Endothelial cell of umbilical vein (primary cell): ENCODE data around the gene NME4. TPM values are rescaled to one million over a fixed set of nuclear protein-coding genes. Genes with fewer than 3 reads are reported as not detected.

Experiments used
- BruUV-seq: library from RNA; stranded (reverse); fragments of 400-500 nt; replicated peaks from 2 replicates; lab custom pipeline; 2021; lab: Mats Ljungman, UMichigan
- CTCF ChIA-PET: fragments of 300-600, 350-600 bp; sonication (Branson Sonifier 250); formaldehyde crosslinking; loops from one replicate; lab custom pipeline; 2021; ENCODE audit warnings: antibody characterized with exemption, inconsistent platforms; lab: Charles Lee
- POLR2A ChIA-PET: fragments of 300-600, 350-600 bp; sonication (Branson Sonifier 250); formaldehyde crosslinking; loops from one replicate; lab custom pipeline; 2021; ENCODE audit warnings: antibody characterized with exemption, inconsistent platforms; lab: Charles Lee
- DNase-seq: peaks from one replicate; pipeline ENCODE4 v3.0.0-alpha.2; 2011; ENCODE audit warnings: low read depth, low spot score
- FAIRE-seq: peaks from 2 replicates; lab custom pipeline; 2011; peaks lifted over from hg19 to GRCh38; lab: Jason Lieb, UNC
- H2AFZ ChIP-seq: 2 replicates; pipeline ENCODE4 v1.6.0; 2012; ENCODE audit warnings: low read depth, low read length, control low read depth, inconsistent platforms
- H3K27ac ChIP-seq: 2 replicates; pipeline ENCODE4 v1.5.1; 2011; ENCODE audit warnings: low read depth, mild to moderate bottlenecking, control low read depth, low read length, moderate library complexity; ENCODE audit not compliant: insufficient read depth
- H3K27me3 ChIP-seq, 2 experiments: 2 replicates each; pipeline versions ENCODE4 v1.6.0 to v1.6.1; 2011; ENCODE audit warnings: low read length in 2 of 2, mixed read lengths in 1 of 2; ENCODE audit not compliant: control insufficient read depth in 2 of 2, insufficient read depth in 2 of 2
- H3K36me3 ChIP-seq, 2 experiments: 2 replicates in 1 of 2; 3 replicates in 1 of 2; pipeline ENCODE4 v1.5.1; 2011; ENCODE audit warnings: low read length in 2 of 2, mild to moderate bottlenecking in 1 of 2, moderate library complexity in 1 of 2; ENCODE audit not compliant: control insufficient read depth in 2 of 2, insufficient read depth in 2 of 2; ENCODE audit errors: extremely low read depth in 1 of 2
- H3K4me1 ChIP-seq: 3 replicates; pipeline ENCODE4 v1.5.1; 2011; ENCODE audit warnings: mild to moderate bottlenecking, low read length; ENCODE audit not compliant: control insufficient read depth, insufficient read depth; ENCODE audit errors: extremely low read depth
- H3K4me2 ChIP-seq: 2 replicates; pipeline ENCODE4 v1.6.1; 2011; ENCODE audit warnings: low read length, control low read depth, mixed read lengths; ENCODE audit not compliant: insufficient read depth
- H3K4me3 ChIP-seq, 3 experiments: fragments of 200-600 bp in 1 of 3; sonication (generic), shearing (Covaris generic) in 1 of 3; replicated peaks in 1 of 3; 2 replicates each; pipeline ENCODE4 v1.5.1; 2011 to 2016; ENCODE audit warnings: control low read depth in 3 of 3, low read length in 3 of 3, mild to moderate bottlenecking in 2 of 3, inconsistent platforms in 1 of 3, low read depth in 1 of 3, moderate library complexity in 1 of 3; ENCODE audit not compliant: insufficient read depth in 1 of 3
- H3K79me2 ChIP-seq: 2 replicates; pipeline ENCODE4 v1.6.0; 2012; ENCODE audit warnings: low read length, inconsistent platforms; ENCODE audit not compliant: control insufficient read depth, insufficient read depth
- H3K9ac ChIP-seq: replicated peaks from 2 replicates; pipeline ENCODE3; 2011; ENCODE audit warnings: low read length, control low read depth; ENCODE audit not compliant: insufficient read depth; ENCODE audit errors: extremely low read depth
- H3K9me1 ChIP-seq: replicated peaks from 3 replicates; pipeline ENCODE4 v1.6.0; 2011; ENCODE audit warnings: mild to moderate bottlenecking, low read length; ENCODE audit not compliant: control insufficient read depth, insufficient read depth; ENCODE audit errors: extremely low read depth
- H3K9me3 ChIP-seq: replicated peaks from 2 replicates; pipeline ENCODE4 v1.5.1; 2012; ENCODE audit warnings: low read length, inconsistent platforms; ENCODE audit not compliant: control insufficient read depth, insufficient read depth
- H4K20me1 ChIP-seq: replicated peaks from 2 replicates; pipeline ENCODE3; 2011; ENCODE audit warnings: mild to moderate bottlenecking, low read length; ENCODE audit not compliant: control insufficient read depth, insufficient read depth; ENCODE audit errors: extremely low read depth
- EZH2 ChIP-seq: IDR thresholded peaks from 2 replicates; pipeline ENCODE4 v1.6.1; 2012; ENCODE audit warnings: borderline replicate concordance, low read depth, mild to moderate bottlenecking, moderate library complexity, low read length, inconsistent platforms; ENCODE audit not compliant: severe bottlenecking
- FOS ChIP-seq: IDR thresholded peaks from 2 replicates; pipeline ENCODE4 v1.6.1; 2011; ENCODE audit warnings: mild to moderate bottlenecking, low read length, moderate library complexity, borderline replicate concordance; ENCODE audit not compliant: insufficient read depth
- GATA2 ChIP-seq: IDR thresholded peaks from 2 replicates; pipeline ENCODE4 v1.7.0; 2011; ENCODE audit warnings: low read depth, mild to moderate bottlenecking, moderate library complexity, mixed read lengths, low read length; ENCODE audit not compliant: insufficient read length, insufficient read depth
- JUN ChIP-seq: IDR thresholded peaks from 2 replicates; pipeline ENCODE4 v1.6.1; 2011; ENCODE audit warnings: borderline replicate concordance, low read depth; ENCODE audit not compliant: insufficient read length, insufficient read depth
- MYC ChIP-seq: IDR thresholded peaks from one replicate; pipeline ENCODE4 v1.6.1; 2011; ENCODE audit warnings: mild to moderate bottlenecking, low read depth, low read length
- POLR2A ChIP-seq: IDR thresholded peaks from 2 replicates; pipeline ENCODE4 v1.6.1; 2012; ENCODE audit warnings: low read depth, mild to moderate bottlenecking, control low read depth, low read length
- POLR2AphosphoS5 ChIP-seq: IDR thresholded peaks from 2 replicates; pipeline ENCODE4 v1.6.1; 2012; ENCODE audit warnings: low read depth, mild to moderate bottlenecking, control low read depth, low read length, moderate library complexity; ENCODE audit not compliant: insufficient read depth
- dilution Hi-C: fragments of 300-500 bp; cut with MboI; formaldehyde crosslinking; loops from one replicate; pipeline ENCODE4 v1.15.0; 2019; ENCODE audit warnings: low sequenced_read_pairs; ENCODE audit not compliant: extremely low pct_ligation_motif_present
- intact Hi-C: fragments of 100-400 bp; cut with micrococcal nuclease; formaldehyde crosslinking; loops from one replicate; pipeline ENCODE4 v1.10.0; 2022
- polyA plus RNA-seq, 4 experiments: library from polyadenylated mRNA; depleted of rRNA in 3 of 4; stranded (reverse) in 3 of 4; unstranded in 1 of 4; fragments of >200 nt; gene quantifications; 2 replicates each; pipeline versions ENCODE4 v1.2.1 to v1.2.3, GENCODE V29; 2011 to 2012; ENCODE audit warnings: missing spikeins in 1 of 4
- total RNA-seq: library from RNA; stranded (reverse); gene quantifications from 2 replicates; pipeline ENCODE4 v1.2.3, GENCODE V29; 2021
- TF ChIP-seq, protein P1 (sequence below): IDR thresholded peaks from 2 replicates; pipeline ENCODE4 v1.6.1; 2011; ENCODE audit not compliant: insufficient read depth, insufficient read length
- TF ChIP-seq, protein P2 (sequence below), 2 donors: IDR thresholded peaks; 1 replicate in 1 of 2; 2 replicates in 1 of 2; pipeline ENCODE4 v1.5.1; 2011; ENCODE audit warnings: low read length in 2 of 2, mild to moderate bottlenecking in 2 of 2, moderate library complexity in 2 of 2, control low read depth in 1 of 2, inconsistent platforms in 1 of 2, low read depth in 1 of 2; ENCODE audit not compliant: insufficient read depth in 1 of 2; ENCODE audit errors: extremely low read depth in 1 of 2

The NME4 gene
- total and polyA plus RNA-seq, 2 donors (not counting 3 experiments of a cell fraction or from before 2014, with no cell fraction given), result 170 to 264 TPM

DNA sequence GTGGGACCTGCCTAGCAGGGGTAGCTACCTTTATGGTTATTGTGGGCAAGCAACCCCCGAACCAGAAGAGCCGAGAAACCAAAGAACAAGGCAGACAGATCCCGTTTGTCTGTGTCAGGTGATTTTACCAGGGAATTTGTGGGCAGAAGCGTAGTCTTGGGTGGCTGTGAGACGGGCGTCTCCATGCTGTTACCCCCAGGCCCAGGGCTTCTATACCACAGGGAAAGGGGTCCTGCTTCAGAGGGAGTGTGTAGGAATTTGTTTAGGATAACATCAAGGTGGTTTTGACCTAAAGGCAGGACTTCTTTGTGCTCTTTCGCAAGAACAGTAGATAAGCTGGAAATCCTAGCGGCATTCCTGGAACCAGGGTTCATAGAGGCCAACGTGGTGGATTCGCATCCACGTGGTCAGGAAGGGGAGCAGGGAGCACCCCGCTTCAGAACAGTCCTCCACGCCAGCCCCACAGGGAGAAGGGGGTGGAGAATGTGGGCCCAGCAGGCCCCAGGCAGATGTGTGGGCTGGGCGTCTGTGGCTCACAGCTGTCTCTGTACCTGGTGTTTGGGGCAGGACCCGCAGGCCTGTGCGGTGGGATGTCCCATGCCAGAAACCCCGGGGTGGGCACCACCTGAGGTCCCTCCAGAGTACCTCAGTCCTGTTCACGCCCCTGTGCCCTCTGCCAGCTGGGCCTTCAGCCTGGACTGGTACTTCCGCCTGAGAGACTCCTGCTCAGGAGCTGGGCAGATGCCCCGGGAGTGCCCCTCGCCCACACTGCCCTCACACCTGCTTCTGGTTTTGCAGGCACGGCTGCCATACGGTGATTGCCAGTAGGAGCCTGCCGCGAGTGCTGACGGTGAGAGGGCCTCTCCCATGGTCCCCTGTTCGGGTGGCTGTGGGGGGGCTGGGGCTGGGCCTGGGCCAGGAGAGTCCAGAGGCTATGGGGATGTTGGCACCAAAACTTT lies 8.8 kb downstream of the NME4 start:
- intact Hi-C loops (no loop called here), dilution Hi-C loops (no loop called here)
- no peak for TF ChIP-seq POLR2A
- TF ChIP-seq, protein P1, sequence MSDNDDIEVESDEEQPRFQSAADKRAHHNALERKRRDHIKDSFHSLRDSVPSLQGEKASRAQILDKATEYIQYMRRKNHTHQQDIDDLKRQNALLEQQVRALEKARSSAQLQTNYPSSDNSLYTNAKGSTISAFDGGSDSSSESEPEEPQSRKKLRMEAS, result no peak
- no peak for TF ChIP-seq POLR2AphosphoS5
- TF ChIP-seq, protein P2, sequence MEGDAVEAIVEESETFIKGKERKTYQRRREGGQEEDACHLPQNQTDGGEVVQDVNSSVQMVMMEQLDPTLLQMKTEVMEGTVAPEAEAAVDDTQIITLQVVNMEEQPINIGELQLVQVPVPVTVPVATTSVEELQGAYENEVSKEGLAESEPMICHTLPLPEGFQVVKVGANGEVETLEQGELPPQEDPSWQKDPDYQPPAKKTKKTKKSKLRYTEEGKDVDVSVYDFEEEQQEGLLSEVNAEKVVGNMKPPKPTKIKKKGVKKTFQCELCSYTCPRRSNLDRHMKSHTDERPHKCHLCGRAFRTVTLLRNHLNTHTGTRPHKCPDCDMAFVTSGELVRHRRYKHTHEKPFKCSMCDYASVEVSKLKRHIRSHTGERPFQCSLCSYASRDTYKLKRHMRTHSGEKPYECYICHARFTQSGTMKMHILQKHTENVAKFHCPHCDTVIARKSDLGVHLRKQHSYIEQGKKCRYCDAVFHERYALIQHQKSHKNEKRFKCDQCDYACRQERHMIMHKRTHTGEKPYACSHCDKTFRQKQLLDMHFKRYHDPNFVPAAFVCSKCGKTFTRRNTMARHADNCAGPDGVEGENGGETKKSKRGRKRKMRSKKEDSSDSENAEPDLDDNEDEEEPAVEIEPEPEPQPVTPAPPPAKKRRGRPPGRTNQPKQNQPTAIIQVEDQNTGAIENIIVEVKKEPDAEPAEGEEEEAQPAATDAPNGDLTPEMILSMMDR (IDR thresholded peaks at IDR 0.05; ENCODE audit: extremely low read depth in 1 of 2, insufficient read depth in 1 of 2, low read depth in 1 of 2, low read length in 2 of 2), result no peak
- TF ChIP-seq JUN, result no peak
- TF ChIP-seq GATA2, result no peak
- TF ChIP-seq MYC, result no peak
- TF ChIP-seq FOS, result no peak
- no peak for TF ChIP-seq EZH2
- POLR2A ChIA-PET, result no interaction called here
- H3K9me3 ChIP-seq, result no peaks in the 10 kb centered on the region
- H3K9me1 ChIP-seq, result no peaks in the 10 kb centered on the region
- H3K4me3 ChIP-seq, result no peak overlapping the region
- peaks cover 4% of the 10 kb centered on the region for H3K4me1 ChIP-seq
- H3K27ac ChIP-seq, result no peak overlapping the region
- no peaks in the 10 kb centered on the region for H3K27me3 ChIP-seq
- peaks cover 0 to 5% of the 10 kb centered on the region in 2 experiments for H3K36me3 ChIP-seq
- BruUV-seq, result no TSS peak
- DNase-seq, result no peak
- CTCF ChIA-PET, result no interaction called here
- FAIRE-seq, result no peak
- H3K79me2 ChIP-seq, result no peaks in the 10 kb centered on the region
- no peak overlapping the region for H3K9ac ChIP-seq
- H2AFZ ChIP-seq, result no peak overlapping the region
- H4K20me1 ChIP-seq, result no peaks in the 10 kb centered on the region
- no peak overlapping the region for H3K4me2 ChIP-seq
